HCT116 (cell line): ENCODE data around the gene SZT2. TPM values are rescaled to one million over a fixed set of nuclear protein-coding genes. Genes with fewer than 3 reads are reported as not detected.

Experiments
- ATAC-seq: fragments of 200-7000 bp; cut with Tn5 transposase; 2 replicates; pipeline ENCODE4 v1.9.1; 2020; ENCODE audit warnings: mild to moderate bottlenecking, moderate library complexity
- BruUV-seq: library from RNA; stranded (reverse); fragments of 400-500 nt; replicated peaks from 2 replicates; lab custom pipeline; 2021; lab: Mats Ljungman, UMichigan
- CTCF ChIA-PET: fragments of 300-600 bp; sonication (Branson Sonifier 250); formaldehyde crosslinking; loops from one replicate; lab custom pipeline; 2021; ENCODE audit warnings: antibody characterized with exemption; lab: Charles Lee
- POLR2A ChIA-PET: fragments of 300-600, 350-600 bp; sonication (Branson Sonifier 250); formaldehyde crosslinking; loops from one replicate; lab custom pipeline; 2021; ENCODE audit warnings: antibody characterized with exemption; lab: Charles Lee
- RAD21 ChIA-PET, 2 experiments: fragments of 300-600 bp; sonication (Branson Sonifier 250); formaldehyde crosslinking; loops; one replicate each; lab custom pipeline; 2023; ENCODE audit warnings: low total read pairs in 2 of 2; ENCODE audit not compliant: uncharacterized antibody in 2 of 2, unreplicated experiment in 2 of 2, low non-redundant PET in 1 of 2; lab: Charles Lee
- DNase-seq: peaks from one replicate; pipeline ENCODE4 v3.0.0-alpha.2; 2010; ENCODE audit warnings: low read depth, low spot score
- H2AFZ ChIP-seq: fragments of 200-600 bp; shearing (Covaris generic), sonication (generic); 2 replicates; pipeline ENCODE4 v1.6.1; 2017; ENCODE audit warnings: low read depth, mixed run types, mixed read lengths, antibody characterized with exemption, low read length; ENCODE audit not compliant: poor library complexity, severe bottlenecking
- H3K27ac ChIP-seq: 2 replicates; pipeline ENCODE4 v1.5.1; 2012; ENCODE audit warnings: low read depth, low read length
- H3K27me3 ChIP-seq: fragments of 200-600 bp; sonication (generic); 2 replicates; pipeline ENCODE4 v1.6.1; 2016; ENCODE audit warnings: mixed run types, low read length, mixed read lengths; ENCODE audit not compliant: insufficient read depth
- H3K36me3 ChIP-seq, 2 experiments: fragments of 200-500 bp in 1 of 2; fragments of 200-600 bp in 1 of 2; sonication (Bioruptor generic) in 1 of 2; sonication (generic) in 1 of 2; 2 replicates each; pipeline versions ENCODE4 v1.5.1 to v1.6.1; 2014 to 2016; ENCODE audit warnings: low read length in 2 of 2, inconsistent platforms in 1 of 2, mixed read lengths in 1 of 2, mixed run types in 1 of 2; ENCODE audit not compliant: insufficient read depth in 2 of 2, control insufficient read depth in 1 of 2
- H3K4me1 ChIP-seq, 2 experiments: fragments of 200-600 bp in 1 of 2; sonication (generic) in 1 of 2; 2 replicates each; pipeline versions ENCODE4 v1.5.1 to v1.6.1; 2012 to 2017; ENCODE audit warnings: low read length in 2 of 2, inconsistent platforms in 1 of 2, mild to moderate bottlenecking in 1 of 2, mixed read lengths in 1 of 2, mixed run types in 1 of 2, moderate library complexity in 1 of 2; ENCODE audit not compliant: insufficient read depth in 2 of 2, control insufficient read depth in 1 of 2
- H3K4me2 ChIP-seq: fragments of 200-600 bp; sonication (generic); 2 replicates; pipeline ENCODE4 v1.6.1; 2017; ENCODE audit warnings: mixed run types, low read length, mixed read lengths
- H3K4me3 ChIP-seq, 2 experiments: fragments of 200-600 bp in 1 of 2; sonication (generic) in 1 of 2; replicated peaks in 1 of 2; 2 replicates each; pipeline ENCODE4 v1.5.1; 2011 to 2016; ENCODE audit warnings: low read length in 2 of 2, control low read depth in 1 of 2, low read depth in 1 of 2, mild to moderate bottlenecking in 1 of 2, mixed read lengths in 1 of 2, mixed run types in 1 of 2
- H3K79me2 ChIP-seq: fragments of 200-600 bp; sonication (generic); 2 replicates; pipeline ENCODE4 v1.6.1; 2017; ENCODE audit warnings: mild to moderate bottlenecking, mixed run types, low read length, moderate library complexity, mixed read lengths; ENCODE audit not compliant: insufficient read depth
- H3K9ac ChIP-seq: fragments of 200-600 bp; sonication (generic); 2 replicates; pipeline ENCODE4 v1.6.1; 2016; ENCODE audit warnings: low read length, mixed read lengths
- H3K9me2 ChIP-seq: fragments of 200-600 bp; sonication (generic), shearing (Covaris generic); 2 replicates; pipeline ENCODE4 v1.6.1; 2017; ENCODE audit warnings: mixed run types, mild to moderate bottlenecking, moderate library complexity; ENCODE audit not compliant: insufficient read depth
- H3K9me3 ChIP-seq, 2 experiments: fragments of 200-500 bp in 1 of 2; fragments of 200-600 bp in 1 of 2; sonication (Bioruptor generic) in 1 of 2; sonication (generic) in 1 of 2; 2 replicates each; pipeline ENCODE4 v1.6.1; 2014 to 2017; ENCODE audit warnings: low read length in 2 of 2, mixed read lengths in 2 of 2, inconsistent platforms in 1 of 2, low read depth in 1 of 2, mild to moderate bottlenecking in 1 of 2, mixed run types in 1 of 2, moderate library complexity in 1 of 2; ENCODE audit not compliant: control insufficient read depth in 1 of 2, insufficient read depth in 1 of 2
- H4K20me1 ChIP-seq: fragments of 200-600 bp; sonication (generic), shearing (Covaris generic); 2 replicates; pipeline ENCODE4 v1.6.1; 2017; ENCODE audit warnings: mixed run types, mild to moderate bottlenecking, moderate library complexity; ENCODE audit not compliant: insufficient read depth
- CEBPB ChIP-seq: IDR thresholded peaks from 2 replicates; pipeline ENCODE4 v1.6.1; 2012; ENCODE audit warnings: low read depth
- ELF1 ChIP-seq: IDR thresholded peaks from 2 replicates; pipeline ENCODE4 v1.6.1; 2012; ENCODE audit warnings: low read depth, borderline replicate concordance
- EZH2 ChIP-seq: fragments of 200-600 bp; sonication (generic); IDR thresholded peaks from 2 replicates; pipeline ENCODE4 v1.6.1; 2017; ENCODE audit warnings: antibody characterized with exemption, mixed run types
- EZH2phosphoT487 ChIP-seq: fragments of 200-600 bp; IDR thresholded peaks from 2 replicates; pipeline ENCODE4 v1.6.1; 2018; ENCODE audit warnings: antibody characterized with exemption, borderline replicate concordance
- FOSL1 ChIP-seq: IDR thresholded peaks from 2 replicates; pipeline ENCODE4 v1.6.1; 2012; ENCODE audit warnings: low read depth
- JUND ChIP-seq: IDR thresholded peaks from 2 replicates; pipeline ENCODE4 v1.6.1; 2012
- POLR2A ChIP-seq: IDR thresholded peaks from 2 replicates; pipeline ENCODE4 v1.7.0; 2011; ENCODE audit warnings: borderline replicate concordance; ENCODE audit not compliant: insufficient read depth, insufficient read length; ENCODE audit errors: extremely low read depth
- POLR2AphosphoS5 ChIP-seq: IDR thresholded peaks from 2 replicates; pipeline ENCODE4 v1.6.1; 2011; ENCODE audit warnings: mild to moderate bottlenecking, low read depth, low read length, moderate library complexity
- RAD21 ChIP-seq: IDR thresholded peaks from 2 replicates; pipeline ENCODE4 v1.6.1; 2012; ENCODE audit warnings: low read depth, mild to moderate bottlenecking
- ZFX ChIP-seq: fragments of 450-650 bp; IDR thresholded peaks from 2 replicates; pipeline ENCODE4 v1.6.1; 2017
- intact Hi-C: fragments of 100-400 bp; cut with micrococcal nuclease; formaldehyde crosslinking; loops from 2 replicates; pipeline ENCODE4 v1.10.0; 2022
- total RNA-seq: library from RNA; stranded (reverse); gene quantifications from one replicate; pipeline ENCODE4 v1.2.1, GENCODE V29; 2021; ENCODE audit not compliant: unreplicated experiment
- TF ChIP-seq, protein P1 (sequence below): IDR thresholded peaks from 2 replicates; pipeline ENCODE4 v1.6.1; 2012; ENCODE audit warnings: low read depth
- TF ChIP-seq, protein P2 (sequence below): IDR thresholded peaks from 2 replicates; pipeline ENCODE4 v1.6.1; 2011; ENCODE audit warnings: mild to moderate bottlenecking, low read length, moderate library complexity; ENCODE audit not compliant: insufficient replicate concordance; ENCODE audit errors: extremely low read depth
- TF ChIP-seq, protein P3 (sequence below): IDR thresholded peaks from 2 replicates; pipeline ENCODE4 v1.6.1; 2012

The SZT2 gene
- total RNA-seq, 1 experiment from 2014 or later, result 43.0 TPM

DNA sequence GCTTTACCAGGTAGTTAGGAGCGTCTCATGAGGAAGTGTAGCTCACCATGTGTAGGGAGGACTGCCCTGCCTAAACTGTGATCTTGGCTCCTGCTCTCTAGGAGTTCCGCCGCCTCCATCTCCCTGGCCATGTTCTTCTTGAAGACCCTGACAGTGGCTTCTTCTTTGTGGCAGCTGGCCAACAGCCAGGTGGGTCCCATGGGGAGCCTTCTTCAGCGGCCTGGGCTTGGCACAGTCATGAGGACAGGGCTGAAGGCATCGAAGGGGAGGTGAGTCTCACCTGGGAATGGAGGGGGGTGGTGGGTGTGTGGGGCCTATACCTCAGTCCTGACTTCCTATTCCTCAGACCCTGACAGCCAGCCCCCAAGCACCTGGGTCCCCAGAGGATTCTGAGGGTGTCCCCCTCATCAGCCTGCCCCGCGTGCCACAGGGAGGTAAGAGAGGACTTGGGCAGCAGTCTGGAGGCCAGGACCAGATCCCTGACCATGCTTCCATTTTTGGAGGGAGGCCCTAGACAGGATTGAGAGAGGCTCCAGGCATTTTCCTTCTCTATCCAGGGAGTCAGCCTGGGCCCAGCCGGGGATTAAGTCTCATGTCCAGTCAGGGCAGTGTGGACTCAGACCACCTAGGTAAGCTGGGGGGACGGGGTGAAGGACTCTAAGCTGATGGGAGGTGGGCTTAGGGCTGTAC, 42.6 kb downstream of the SZT2 start:
- Histone ChIP-seq H3K9me2 (no peaks in the 10 kb centered on the region), H3K4me1 (no peaks in the 10 kb centered on the region), H3K27me3 (no peaks in the 10 kb centered on the region), H4K20me1 (no peaks in the 10 kb centered on the region), H3K36me3 (peaks cover 14 to 21% of the 10 kb centered on the region in 2 experiments; a peak in 3 of 4 replicates), H3K79me2 (no peaks in the 10 kb centered on the region), H3K9ac (no peak overlapping the region), H3K27ac (no peak overlapping the region), H3K4me2 (no peak overlapping the region), H2AFZ (no peak overlapping the region), H3K9me3 (no peaks in the 10 kb centered on the region), H3K4me3 (no peak overlapping the region)
- RAD21 ChIA-PET, result no interaction called here
- CTCF ChIA-PET, result no interaction called here
- DNase-seq (no peak), ATAC-seq (no peak)
- intact Hi-C loops, result no loop called here
- POLR2A ChIA-PET, result no interaction called here
- BruUV-seq, result no TSS peak
- TF ChIP-seq RAD21 (no peak), EZH2phosphoT487 (no peak), CEBPB (no peak), ZFX (no peak), FOSL1 (no peak), POLR2AphosphoS5 (no peak), ELF1 (no peak), JUND (no peak), POLR2A (no peak), EZH2 (no peak)
- TF ChIP-seq, protein P1, sequence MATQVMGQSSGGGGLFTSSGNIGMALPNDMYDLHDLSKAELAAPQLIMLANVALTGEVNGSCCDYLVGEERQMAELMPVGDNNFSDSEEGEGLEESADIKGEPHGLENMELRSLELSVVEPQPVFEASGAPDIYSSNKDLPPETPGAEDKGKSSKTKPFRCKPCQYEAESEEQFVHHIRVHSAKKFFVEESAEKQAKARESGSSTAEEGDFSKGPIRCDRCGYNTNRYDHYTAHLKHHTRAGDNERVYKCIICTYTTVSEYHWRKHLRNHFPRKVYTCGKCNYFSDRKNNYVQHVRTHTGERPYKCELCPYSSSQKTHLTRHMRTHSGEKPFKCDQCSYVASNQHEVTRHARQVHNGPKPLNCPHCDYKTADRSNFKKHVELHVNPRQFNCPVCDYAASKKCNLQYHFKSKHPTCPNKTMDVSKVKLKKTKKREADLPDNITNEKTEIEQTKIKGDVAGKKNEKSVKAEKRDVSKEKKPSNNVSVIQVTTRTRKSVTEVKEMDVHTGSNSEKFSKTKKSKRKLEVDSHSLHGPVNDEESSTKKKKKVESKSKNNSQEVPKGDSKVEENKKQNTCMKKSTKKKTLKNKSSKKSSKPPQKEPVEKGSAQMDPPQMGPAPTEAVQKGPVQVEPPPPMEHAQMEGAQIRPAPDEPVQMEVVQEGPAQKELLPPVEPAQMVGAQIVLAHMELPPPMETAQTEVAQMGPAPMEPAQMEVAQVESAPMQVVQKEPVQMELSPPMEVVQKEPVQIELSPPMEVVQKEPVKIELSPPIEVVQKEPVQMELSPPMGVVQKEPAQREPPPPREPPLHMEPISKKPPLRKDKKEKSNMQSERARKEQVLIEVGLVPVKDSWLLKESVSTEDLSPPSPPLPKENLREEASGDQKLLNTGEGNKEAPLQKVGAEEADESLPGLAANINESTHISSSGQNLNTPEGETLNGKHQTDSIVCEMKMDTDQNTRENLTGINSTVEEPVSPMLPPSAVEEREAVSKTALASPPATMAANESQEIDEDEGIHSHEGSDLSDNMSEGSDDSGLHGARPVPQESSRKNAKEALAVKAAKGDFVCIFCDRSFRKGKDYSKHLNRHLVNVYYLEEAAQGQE, result no peak
- TF ChIP-seq, protein P2, sequence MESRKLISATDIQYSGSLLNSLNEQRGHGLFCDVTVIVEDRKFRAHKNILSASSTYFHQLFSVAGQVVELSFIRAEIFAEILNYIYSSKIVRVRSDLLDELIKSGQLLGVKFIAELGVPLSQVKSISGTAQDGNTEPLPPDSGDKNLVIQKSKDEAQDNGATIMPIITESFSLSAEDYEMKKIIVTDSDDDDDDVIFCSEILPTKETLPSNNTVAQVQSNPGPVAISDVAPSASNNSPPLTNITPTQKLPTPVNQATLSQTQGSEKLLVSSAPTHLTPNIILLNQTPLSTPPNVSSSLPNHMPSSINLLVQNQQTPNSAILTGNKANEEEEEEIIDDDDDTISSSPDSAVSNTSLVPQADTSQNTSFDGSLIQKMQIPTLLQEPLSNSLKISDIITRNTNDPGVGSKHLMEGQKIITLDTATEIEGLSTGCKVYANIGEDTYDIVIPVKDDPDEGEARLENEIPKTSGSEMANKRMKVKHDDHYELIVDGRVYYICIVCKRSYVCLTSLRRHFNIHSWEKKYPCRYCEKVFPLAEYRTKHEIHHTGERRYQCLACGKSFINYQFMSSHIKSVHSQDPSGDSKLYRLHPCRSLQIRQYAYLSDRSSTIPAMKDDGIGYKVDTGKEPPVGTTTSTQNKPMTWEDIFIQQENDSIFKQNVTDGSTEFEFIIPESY, result no peak
- TF ChIP-seq, protein P3, sequence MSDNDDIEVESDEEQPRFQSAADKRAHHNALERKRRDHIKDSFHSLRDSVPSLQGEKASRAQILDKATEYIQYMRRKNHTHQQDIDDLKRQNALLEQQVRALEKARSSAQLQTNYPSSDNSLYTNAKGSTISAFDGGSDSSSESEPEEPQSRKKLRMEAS, result no peak
- TF ChIP-seq, all 23 proteins: peak for 0
